ENCODE results near the gene DNAJC25. TPM values are rescaled to one million over a fixed set of nuclear protein-coding genes. Genes with fewer than 3 reads are reported as not detected.
A peak's percentile ranks its signal among the peaks of the same experiment; 100 is the strongest.

The DNAJC25 gene
- total and polyA plus RNA-seq, 12 donors, result 3.8 to 9.3 (median 5.0) TPM

GRCh38 chr9:111599955-111600343 is 31.2 kb upstream of the DNAJC25 start:
- ATAC-seq, result peak in 6 of 8 donors; percentile 5 to 48 (median 18)
- peaks cover 0 to 23% (median 6%) of the 10 kb centered on the region in 9 donors for H3K36me3 ChIP-seq
- peak overlapping the region in 9 of 10 donors; percentile 78 to 95 (median 89) for H3K27ac ChIP-seq
- no peak for TF ChIP-seq CTCF (IDR thresholded peaks at IDR 0.05)
- H3K9me3 ChIP-seq, result no peaks in the 10 kb centered on the region
- peak overlapping the region; percentile 57 to 99 (median 79) for H3K4me3 ChIP-seq
- WGBS, 2 donors, result 32 to 33% methylated on average over 17 of the region's 17 CpGs
- H3K27me3 ChIP-seq, result peaks cover 0 to 18% (median 0%) of the 10 kb centered on the region in 7 donors
- peaks cover 0 to 24% (median 10%) of the 10 kb centered on the region in 9 donors for H3K4me1 ChIP-seq
- intact Hi-C loops (cut with DNase I), result loop anchor here in 6 of 10 donors (2.0 to 10.0 kb wide), 5 partner anchors 61 to 95 kb away; partner anchors contain the start of gene GNG10 (in 2 of the 6)
- DNase-seq, result no peak

GRCh38 chr9:111601237-111602018 is 29.7 kb upstream of the DNAJC25 start:
- TF ChIP-seq CTCF (IDR thresholded peaks at IDR 0.05), result no peak
- H3K9me3 ChIP-seq, result no peaks in the 10 kb centered on the region
- no peak overlapping the region for H3K4me3 ChIP-seq
- peak overlapping the region in 1 of 10 donors; percentile 26 for H3K27ac ChIP-seq
- H3K4me1 ChIP-seq, result peaks cover 0 to 24% (median 10%) of the 10 kb centered on the region in 9 donors
- DNase-seq (no peak), ATAC-seq (no peak)
- H3K36me3 ChIP-seq, result peaks cover 0 to 8% (median 0%) of the 10 kb centered on the region in 9 donors
- intact Hi-C loops (cut with DNase I), result no loop called here
- 66 to 73% methylated on average over 10 of the region's 10 CpGs for WGBS, 2 donors
- H3K27me3 ChIP-seq, result peaks cover 0 to 18% (median 0%) of the 10 kb centered on the region in 7 donors

- Histone ChIP-seq H3K36me3 (no peaks in the 10 kb centered on the region), H3K9me3 (no peaks in the 10 kb centered on the region), H3K4me1 (peaks cover 0 to 17% (median 7%) of the 10 kb centered on the region in 9 donors), H3K27me3 (peaks cover 0 to 20% (median 2%) of the 10 kb centered on the region in 7 donors), H3K4me3 (no peak overlapping the region), H3K27ac (no peak overlapping the region)
- WGBS, 2 donors, result 73 to 80% methylated on average over 4 of the region's 4 CpGs
- intact Hi-C loops (cut with DNase I), result no loop called here
- DNase-seq (no peak), ATAC-seq (no peak)
- no peak for TF ChIP-seq CTCF (IDR thresholded peaks at IDR 0.05)
These were observed 28.1 kb upstream of the DNAJC25 start for GRCh38 chr9:111603041-111603440.

- Histone ChIP-seq H3K27me3 (peaks cover 0 to 21% (median 8%) of the 10 kb centered on the region in 7 donors), H3K4me1 (peaks cover 0 to 7% (median 4%) of the 10 kb centered on the region in 9 donors), H3K9me3 (no peaks in the 10 kb centered on the region), H3K4me3 (no peak overlapping the region), H3K36me3 (no peaks in the 10 kb centered on the region), H3K27ac (no peak overlapping the region)
- ATAC-seq, result no peak
- 79 to 80% methylated on average over 16 of the region's 16 CpGs for WGBS, 2 donors
- DNase-seq, result no peak
- intact Hi-C loops (cut with DNase I), result no loop called here
- no peak for TF ChIP-seq CTCF (IDR thresholded peaks at IDR 0.05)
These were observed 27.0 kb upstream of the DNAJC25 start for GRCh38 chr9:111604054-111604615.
